HAP-1 (cell line): ENCODE results near the gene HEG1.
A peak's percentile ranks its signal among the peaks of the same experiment; 100 is the strongest.
"Not testable (repeated sequence)": the region's sequence is repeated elsewhere in the genome, so short reads cannot be mapped to it uniquely, and the experiment has no call there.

ENCODE experiments used
- DNase-seq, 2 experiments: peaks; one replicate each; pipeline ENCODE4 v3.0.0-alpha.2; 2016 to 2020; ENCODE audit warnings: low spot score in 2 of 2
- H3K27me3 ChIP-seq: fragments of 250-450 bp; sonication (Bioruptor Pico); 2 replicates; pipeline ENCODE4 v1.5.1; 2020; ENCODE audit warnings: low read depth, mild to moderate bottlenecking, moderate library complexity
- H3K36me3 ChIP-seq: fragments of 250-450 bp; sonication (Bioruptor Pico); replicated peaks from 2 replicates; pipeline ENCODE4 v1.5.1; 2020; ENCODE audit warnings: mild to moderate bottlenecking
- H3K4me1 ChIP-seq: fragments of 250-450 bp; sonication (Bioruptor Pico); 2 replicates; pipeline ENCODE4 v1.5.1; 2020; ENCODE audit warnings: mild to moderate bottlenecking
- H3K4me3 ChIP-seq: fragments of 250-450 bp; sonication (Bioruptor Pico); 2 replicates; pipeline ENCODE4 v1.5.1; 2020; ENCODE audit warnings: mild to moderate bottlenecking, moderate library complexity
- H3K9me3 ChIP-seq: fragments of 250-450 bp; sonication (Bioruptor Pico); 2 replicates; pipeline ENCODE4 v1.5.1; 2020; ENCODE audit warnings: mild to moderate bottlenecking, moderate library complexity
- in situ Hi-C: fragments of 300-500 bp; cut with MboI; formaldehyde crosslinking; loops from 3 replicates; pipeline ENCODE4 v1.14.3; 2020; ENCODE audit warnings: low sequenced_read_pairs, inconsistent platforms, mixed read lengths

The HEG1 gene

GRCh38 chr3:124967964-124968363 lies 87.8 kb downstream of the HEG1 start:
- Histone ChIP-seq H3K27me3 (no peaks in the 10 kb centered on the region), H3K9me3 (no peaks in the 10 kb centered on the region), H3K4me1 (no peaks in the 10 kb centered on the region), H3K4me3 (no peak overlapping the region), H3K36me3 (no peaks in the 10 kb centered on the region)
- DNase-seq: no peak
- in situ Hi-C loops: no loop called here

- Histone ChIP-seq H3K9me3 (no peaks in the 10 kb centered on the region), H3K4me3 (no peak overlapping the region), H3K4me1 (no peaks in the 10 kb centered on the region), H3K36me3 (no peaks in the 10 kb centered on the region), H3K27me3 (no peaks in the 10 kb centered on the region)
- no peak for DNase-seq
- in situ Hi-C loops: no loop called here
Observed at GRCh38 chr3:124966521-124967445, 89.0 kb downstream of the HEG1 start.

GRCh38 chr3:124965413-124965812 lies 90.4 kb downstream of the HEG1 start:
- no peak for DNase-seq
- in situ Hi-C loops: no loop called here
- H3K27me3 ChIP-seq: no peaks in the 10 kb centered on the region
- no peaks in the 10 kb centered on the region for H3K9me3 ChIP-seq
- H3K4me3 ChIP-seq: no peak overlapping the region
- H3K36me3 ChIP-seq: no peaks in the 10 kb centered on the region
- H3K4me1 ChIP-seq: no peaks in the 10 kb centered on the region

- Histone ChIP-seq H3K27me3 (no peaks in the 10 kb centered on the region), H3K4me3 (no peak overlapping the region), H3K36me3 (no peaks in the 10 kb centered on the region), H3K9me3 (no peaks in the 10 kb centered on the region), H3K4me1 (no peaks in the 10 kb centered on the region)
- in situ Hi-C loops: no loop called here
- no peak for DNase-seq
Observed at GRCh38 chr3:124964387-124964786, 91.4 kb downstream of the HEG1 start.

GRCh38 chr3:124963755-124964154 lies 92.0 kb downstream of the HEG1 start:
- no peaks in the 10 kb centered on the region for H3K36me3 ChIP-seq
- in situ Hi-C loops: no loop called here
- no peaks in the 10 kb centered on the region for H3K4me1 ChIP-seq

GRCh38 chr3:124962403-124962940 lies 93.3 kb downstream of the HEG1 start:
- Histone ChIP-seq H3K9me3 (no peaks in the 10 kb centered on the region), H3K4me1 (no peaks in the 10 kb centered on the region), H3K4me3 (no peak overlapping the region), H3K27me3 (no peaks in the 10 kb centered on the region), H3K36me3 (no peaks in the 10 kb centered on the region)
- in situ Hi-C loops: no loop called here
- peak; percentile 14 to 65 for DNase-seq

More at GRCh38 chr3:124963755-124964154, 92.0 kb downstream of the HEG1 start:
- Histone ChIP-seq H3K27me3 (no peaks in the 10 kb centered on the region), H3K4me3 (no peak overlapping the region), H3K9me3 (no peaks in the 10 kb centered on the region)
- DNase-seq: no peak

GRCh38 chr3:124960698-124961097 lies 95.1 kb downstream of the HEG1 start:
- Histone ChIP-seq H3K9me3 (no peaks in the 10 kb centered on the region), H3K4me1 (no peaks in the 10 kb centered on the region), H3K4me3 (no peak overlapping the region), H3K36me3 (no peaks in the 10 kb centered on the region), H3K27me3 (no peaks in the 10 kb centered on the region)
- no peak for DNase-seq
- in situ Hi-C loops: no loop called here

- Histone ChIP-seq H3K27me3 (no peaks in the 10 kb centered on the region), H3K36me3 (no peaks in the 10 kb centered on the region), H3K9me3 (no peaks in the 10 kb centered on the region), H3K4me3 (no peak overlapping the region), H3K4me1 (no peaks in the 10 kb centered on the region)
- in situ Hi-C loops: no loop called here
- DNase-seq: no peak
Observed at GRCh38 chr3:124960105-124960504, 95.7 kb downstream of the HEG1 start.

- DNase-seq, in situ Hi-C loops, H3K36me3 ChIP-seq, H3K27me3 ChIP-seq, H3K9me3 ChIP-seq, H3K4me1 ChIP-seq, H3K4me3 ChIP-seq: not testable (repeated sequence)
Observed at GRCh38 chr3:124957951-124958350, 97.8 kb downstream of the HEG1 start.

- no peaks in the 10 kb centered on the region for H3K36me3 ChIP-seq
- H3K9me3 ChIP-seq: no peaks in the 10 kb centered on the region
- no peak for DNase-seq
- no peaks in the 10 kb centered on the region; the same call in 1 of the 2 replicates for H3K27me3 ChIP-seq
- H3K4me1 ChIP-seq: no peaks in the 10 kb centered on the region
- no peak overlapping the region for H3K4me3 ChIP-seq
- in situ Hi-C loops: no loop called here
Observed at GRCh38 chr3:124952282-124952855, 103.4 kb downstream of the HEG1 start.

- no peak for DNase-seq
- no peaks in the 10 kb centered on the region for H3K4me1 ChIP-seq
- H3K4me3 ChIP-seq: no peak overlapping the region
- no peaks in the 10 kb centered on the region; the same call in 1 of the 2 replicates for H3K27me3 ChIP-seq
- in situ Hi-C loops: no loop called here
- no peaks in the 10 kb centered on the region for H3K9me3 ChIP-seq
- no peaks in the 10 kb centered on the region for H3K36me3 ChIP-seq
Observed at GRCh38 chr3:124951511-124952281, 104.1 kb downstream of the HEG1 start.

- DNase-seq: no peak
- Histone ChIP-seq H3K27me3 (no peaks in the 10 kb centered on the region; the same call in 1 of the 2 replicates), H3K9me3 (no peaks in the 10 kb centered on the region), H3K4me1 (no peaks in the 10 kb centered on the region), H3K4me3 (no peak overlapping the region), H3K36me3 (no peaks in the 10 kb centered on the region)
- in situ Hi-C loops: no loop called here
Observed at GRCh38 chr3:124950026-124950425, 105.8 kb downstream of the HEG1 start.

- no peaks in the 10 kb centered on the region for H3K36me3 ChIP-seq
- H3K4me3 ChIP-seq: no peak overlapping the region
- no peaks in the 10 kb centered on the region for H3K4me1 ChIP-seq
- H3K27me3 ChIP-seq: no peaks in the 10 kb centered on the region
- DNase-seq: no peak
- H3K9me3 ChIP-seq: no peaks in the 10 kb centered on the region
- in situ Hi-C loops: loop anchor here (25.0 kb wide), 1 partner anchor 495 kb away; no protein-coding TSS in a partner anchor
Observed at GRCh38 chr3:124942613-124943012, 113.2 kb downstream of the HEG1 start.
